Psoas muscle (tissue), 8 donors: ENCODE results near the gene ORAI3. TPM values are rescaled to one million over a fixed set of nuclear protein-coding genes. Genes with fewer than 3 reads are reported as not detected.

ENCODE experiments used
- ATAC-seq, 4 donors: fragments of 200-7000 bp; cut with Tn5 transposase; one replicate each; pipeline ENCODE4 v1.9.1; 2020; ENCODE audit warnings: moderate library complexity in 3 of 4, mild to moderate bottlenecking in 2 of 4
- DNase-seq, 2 donors: peaks; one replicate each; pipeline ENCODE4 v3.0.0-alpha.2; 2020
- H3K27ac ChIP-seq: fragments of 200-600 bp; one replicate; pipeline ENCODE4 v1.8.0; 2022
- H3K27me3 ChIP-seq, 3 donors: fragments of 200-600 bp in 1 of 3; one replicate each; pipeline versions ENCODE4 v1.6.1 to v1.8.0; 2013 to 2022; ENCODE audit warnings: low read length in 2 of 3, mild to moderate bottlenecking in 2 of 3, moderate library complexity in 1 of 3; ENCODE audit not compliant: insufficient read depth in 3 of 3
- H3K36me3 ChIP-seq, 2 donors: fragments of 200-600 bp in 1 of 2; one replicate each; pipeline versions ENCODE4 v1.6.1 to v1.8.0; 2013 to 2022; ENCODE audit warnings: low read depth in 1 of 2, mild to moderate bottlenecking in 1 of 2, moderate library complexity in 1 of 2; ENCODE audit not compliant: insufficient read depth in 1 of 2
- H3K4me1 ChIP-seq: fragments of 200-600 bp; one replicate; pipeline ENCODE4 v1.8.0; 2022
- H3K4me3 ChIP-seq: fragments of 200-600 bp; one replicate; pipeline ENCODE4 v1.8.0; 2022; ENCODE audit warnings: mild to moderate bottlenecking
- H3K9me3 ChIP-seq: fragments of 200-600 bp; one replicate; pipeline ENCODE4 v1.8.0; 2022
- WGBS, 3 donors: extraction: QIAGEN DNeasy Blood & Tissue Kit; methylation state at CpG; one replicate each; pipeline versions ENCODE4 v1.1.6 to v1.1.7; 2013; 5-methylcytosine and 5-hydroxymethylcytosine counted together
- intact Hi-C, 2 donors: fragments of 100-400 bp; cut with DNase I; formaldehyde crosslinking; loops; one replicate each; pipeline versions ENCODE4 v1.11.0 to v1.14.2; 2022
- polyA plus RNA-seq, 3 donors: library from polyadenylated mRNA; stranded (reverse); fragments of 200-250 nt; gene quantifications; one replicate each; pipeline ENCODE4 v1.2.3, GENCODE V29; 2013
- total RNA-seq, 4 donors: library from RNA; stranded (reverse); fragmentation: NEBNext Ultra II Directional in 2 of 4; extraction: Animal tissue kit (Norgen Biotek cat#: 25700) in 2 of 4; gene quantifications; one replicate each; pipeline versions ENCODE4 v1.2.1 to v1.2.4, GENCODE V29; 2021 to 2023
- TF ChIP-seq, protein P1 (sequence below): fragments of 200-600 bp; IDR thresholded peaks from one replicate; pipeline ENCODE4 v1.8.0; 2022; ENCODE audit warnings: antibody characterized with exemption
- donor health status: healthy with polysubstance abuse.
- donor health status: DM: no; HTN: no; CAD: no; lungs with moderate emphysema.
- donor health status: Bipolar disorder and iron deficiency.
- donor health status: healthy.
- donor health status: DM: yes; HTN: yes; CAD: no.
- donor health status: DM: no; HTN: no; CAD: no.
- donor health status: DM: no; HTN: no; CAD: no.
- donor health status: DM: yes; HTN: yes; CAD: no.

The ORAI3 gene
- total and polyA plus RNA-seq, 7 donors = 3.5 to 6.0 (median 5.2) TPM

DNA sequence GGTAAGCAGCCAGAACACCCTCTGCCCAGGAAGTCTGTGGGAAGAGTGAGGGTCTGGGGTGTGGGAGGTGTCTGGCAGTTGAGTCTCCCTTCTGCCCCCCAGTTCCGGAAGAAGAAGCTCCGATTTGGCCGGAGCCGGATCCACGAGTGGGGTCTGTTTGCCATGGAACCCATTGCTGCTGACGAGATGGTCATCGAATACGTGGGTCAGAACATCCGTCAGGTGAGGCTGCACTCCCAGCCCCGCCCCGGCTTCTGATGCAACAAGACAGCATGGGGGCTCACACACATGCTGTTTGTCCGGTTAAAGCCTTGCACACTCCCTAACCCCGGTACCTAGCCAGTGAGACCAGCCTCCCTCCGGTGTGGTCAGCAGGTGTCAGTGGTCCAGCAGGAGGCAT lies 32.1 kb downstream of the ORAI3 start:
- no peak overlapping the region for H3K27ac ChIP-seq
- TF ChIP-seq, protein P1, sequence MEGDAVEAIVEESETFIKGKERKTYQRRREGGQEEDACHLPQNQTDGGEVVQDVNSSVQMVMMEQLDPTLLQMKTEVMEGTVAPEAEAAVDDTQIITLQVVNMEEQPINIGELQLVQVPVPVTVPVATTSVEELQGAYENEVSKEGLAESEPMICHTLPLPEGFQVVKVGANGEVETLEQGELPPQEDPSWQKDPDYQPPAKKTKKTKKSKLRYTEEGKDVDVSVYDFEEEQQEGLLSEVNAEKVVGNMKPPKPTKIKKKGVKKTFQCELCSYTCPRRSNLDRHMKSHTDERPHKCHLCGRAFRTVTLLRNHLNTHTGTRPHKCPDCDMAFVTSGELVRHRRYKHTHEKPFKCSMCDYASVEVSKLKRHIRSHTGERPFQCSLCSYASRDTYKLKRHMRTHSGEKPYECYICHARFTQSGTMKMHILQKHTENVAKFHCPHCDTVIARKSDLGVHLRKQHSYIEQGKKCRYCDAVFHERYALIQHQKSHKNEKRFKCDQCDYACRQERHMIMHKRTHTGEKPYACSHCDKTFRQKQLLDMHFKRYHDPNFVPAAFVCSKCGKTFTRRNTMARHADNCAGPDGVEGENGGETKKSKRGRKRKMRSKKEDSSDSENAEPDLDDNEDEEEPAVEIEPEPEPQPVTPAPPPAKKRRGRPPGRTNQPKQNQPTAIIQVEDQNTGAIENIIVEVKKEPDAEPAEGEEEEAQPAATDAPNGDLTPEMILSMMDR = no peak
- intact Hi-C loops = loop anchor here (5.0 to 10.0 kb wide), 3 partner anchors 114 to 886 kb away; partner anchors contain the start of gene VKORC1 (in 1 of the 2)
- WGBS, 3 donors = 94 to 95% (median 94%) methylated on average over 14 of the region's 14 CpGs
- no peak for ATAC-seq
- no peak for DNase-seq
- H3K27me3 ChIP-seq = no peaks in the 10 kb centered on the region
- no peak overlapping the region for H3K4me3 ChIP-seq
- peaks cover 10% of the 10 kb centered on the region for H3K4me1 ChIP-seq
- peaks cover 0 to 86% of the 10 kb centered on the region in 2 donors for H3K36me3 ChIP-seq
- H3K9me3 ChIP-seq = no peaks in the 10 kb centered on the region

DNA sequence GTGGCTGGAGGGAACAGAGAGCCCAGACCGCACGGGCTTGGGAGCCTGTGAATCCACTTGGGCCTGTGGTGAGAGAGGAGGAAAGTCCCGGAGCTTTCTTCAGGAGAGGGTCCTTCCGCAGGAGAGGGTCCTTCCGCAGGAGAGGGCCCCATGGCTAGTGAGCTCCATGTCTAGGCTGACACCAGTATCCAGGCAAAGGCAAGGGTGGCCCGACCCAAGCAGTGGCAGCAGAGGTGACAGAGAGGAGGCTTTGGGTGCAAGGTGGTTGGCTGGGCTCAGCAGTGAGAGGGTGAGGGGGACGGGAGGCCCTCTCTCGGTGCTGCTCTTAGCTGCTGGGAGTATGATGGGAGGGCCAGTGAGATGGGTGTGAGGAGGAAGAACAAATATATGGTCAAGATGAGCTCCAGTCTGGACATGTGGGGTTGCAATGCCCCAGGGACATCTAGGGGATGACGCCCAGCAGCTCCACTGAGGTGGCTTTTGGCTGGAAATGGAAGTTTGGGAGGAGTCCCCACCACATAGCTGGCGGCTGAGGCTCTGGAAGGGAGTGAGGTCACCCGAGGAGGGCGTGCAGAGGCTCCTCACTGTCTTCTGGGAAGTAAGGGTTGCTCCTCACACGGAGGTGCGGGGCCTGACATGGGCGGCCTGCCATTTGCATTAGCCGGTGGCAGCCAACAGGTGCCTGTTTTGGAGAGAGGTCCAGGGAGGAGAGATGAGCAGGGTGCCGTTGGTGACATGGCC lies 33.9 kb downstream of the ORAI3 start:
- Histone ChIP-seq H3K27ac (no peak overlapping the region), H3K4me3 (no peak overlapping the region), H3K4me1 (peaks cover 10% of the 10 kb centered on the region), H3K27me3 (no peaks in the 10 kb centered on the region), H3K36me3 (peaks cover 0 to 69% of the 10 kb centered on the region in 2 donors), H3K9me3 (no peaks in the 10 kb centered on the region)
- ATAC-seq (no peak), DNase-seq (peak; percentile 65 to 80)
- TF ChIP-seq, protein P1 = no peak
- WGBS, 3 donors = 69 to 73% (median 70%) methylated on average over 16 to 17 of the region's 17 CpGs
- intact Hi-C loops = loop anchor here (5.0 to 10.0 kb wide), 3 partner anchors 112 to 885 kb away; partner anchors contain the start of gene VKORC1 (in 1 of the 2)

DNA sequence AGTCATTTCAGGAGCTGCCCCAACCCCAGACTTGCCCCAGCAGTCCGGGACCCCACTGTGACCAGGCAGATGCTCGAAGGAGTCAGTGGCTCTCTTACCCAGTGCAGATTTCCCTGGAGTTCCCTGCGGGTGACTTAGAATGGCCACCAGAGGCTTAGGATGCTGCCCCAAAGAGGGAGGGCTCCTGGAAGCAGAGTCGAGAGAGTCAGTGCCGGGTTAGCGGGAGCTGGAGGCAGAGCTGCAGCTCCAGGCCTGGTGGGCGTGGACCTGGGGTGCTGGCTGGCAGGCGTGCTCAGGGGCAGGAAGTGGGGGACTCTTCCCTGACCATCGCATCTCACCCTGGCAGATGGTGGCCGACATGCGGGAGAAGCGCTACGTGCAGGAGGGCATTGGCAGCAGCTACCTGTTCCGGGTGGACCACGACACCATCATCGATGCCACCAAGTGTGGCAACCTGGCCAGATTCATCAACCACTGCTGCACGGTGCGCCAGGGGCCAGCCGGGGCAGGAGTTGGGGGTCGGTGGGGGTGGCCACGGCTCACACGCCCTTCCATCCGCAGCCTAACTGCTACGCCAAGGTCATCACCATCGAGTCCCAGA lies 34.5 kb downstream of the ORAI3 start:
- peaks cover 10% of the 10 kb centered on the region for H3K4me1 ChIP-seq
- WGBS, 3 donors = 79 to 82% (median 81%) methylated on average over 20 to 25 of the region's 25 CpGs
- TF ChIP-seq, protein P1 = no peak
- intact Hi-C loops = loop anchor here (5.0 to 10.0 kb wide), 3 partner anchors 111 to 884 kb away; partner anchors contain the start of gene VKORC1 (in 1 of the 2)
- no peak overlapping the region for H3K27ac ChIP-seq
- no peak for ATAC-seq
- no peak overlapping the region for H3K4me3 ChIP-seq
- no peaks in the 10 kb centered on the region for H3K27me3 ChIP-seq
- no peak for DNase-seq
- H3K9me3 ChIP-seq = no peaks in the 10 kb centered on the region
- H3K36me3 ChIP-seq = peaks cover 0 to 62% of the 10 kb centered on the region in 2 donors

DNA sequence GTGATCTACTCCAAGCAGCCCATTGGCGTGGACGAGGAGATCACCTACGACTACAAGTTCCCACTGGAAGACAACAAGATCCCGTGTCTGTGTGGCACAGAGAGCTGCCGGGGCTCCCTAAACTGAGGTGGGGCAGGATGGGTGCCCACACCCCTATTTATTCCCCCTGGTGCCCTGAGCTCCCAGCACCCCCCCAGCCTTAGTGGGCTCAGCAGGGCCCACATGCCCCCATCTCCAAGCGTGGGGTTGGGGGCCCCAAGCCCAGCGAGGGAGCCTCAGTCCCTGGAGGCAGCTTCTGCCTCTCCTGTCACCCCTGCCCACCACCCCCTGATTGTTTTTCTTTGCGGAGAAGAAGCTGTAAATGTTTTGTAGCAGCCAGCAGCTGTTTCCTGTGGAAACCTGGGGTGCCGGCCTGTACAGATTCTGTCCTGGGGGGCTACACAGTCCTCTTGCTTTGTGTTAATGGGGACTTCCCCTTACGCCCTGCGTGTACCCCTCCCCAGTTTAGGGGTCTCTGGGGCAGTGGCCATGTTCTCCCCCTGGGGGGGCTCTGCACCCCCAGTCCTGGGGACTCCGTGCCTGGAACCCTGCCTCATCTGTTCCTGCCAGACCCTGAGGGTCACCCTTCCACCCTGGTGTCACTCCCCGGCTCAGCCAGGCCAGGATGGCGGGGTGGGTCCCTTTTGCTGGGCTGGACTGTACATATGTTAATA lies 35.2 kb downstream of the ORAI3 start:
- Histone ChIP-seq H3K4me1 (peaks cover 10% of the 10 kb centered on the region), H3K4me3 (no peak overlapping the region), H3K27me3 (no peaks in the 10 kb centered on the region), H3K27ac (no peak overlapping the region), H3K9me3 (no peaks in the 10 kb centered on the region), H3K36me3 (peaks cover 0 to 56% of the 10 kb centered on the region in 2 donors)
- DNase-seq (no peak), ATAC-seq (peak in 1 of 4 donors; percentile 1)
- intact Hi-C loops = loop anchor here (2.0 to 10.0 kb wide), 6 partner anchors 111 to 883 kb away; partner anchors contain the start of genes VKORC1 (in 1 of the 2) and ZNF843 (in 1 of the 2)
- WGBS, 3 donors = 79 to 84% (median 81%) methylated on average over 14 of the region's 14 CpGs
- TF ChIP-seq, protein P1 = no peak
